Measurements from ENCODE around the gene SV2C. TPM values are rescaled to one million over a fixed set of nuclear protein-coding genes. Genes with fewer than 3 reads are reported as not detected.

SV2C gene
- total and polyA plus RNA-seq, 2 donors (not counting 1 experiment from before 2014, with no cell fraction given), result not detected

DNA sequence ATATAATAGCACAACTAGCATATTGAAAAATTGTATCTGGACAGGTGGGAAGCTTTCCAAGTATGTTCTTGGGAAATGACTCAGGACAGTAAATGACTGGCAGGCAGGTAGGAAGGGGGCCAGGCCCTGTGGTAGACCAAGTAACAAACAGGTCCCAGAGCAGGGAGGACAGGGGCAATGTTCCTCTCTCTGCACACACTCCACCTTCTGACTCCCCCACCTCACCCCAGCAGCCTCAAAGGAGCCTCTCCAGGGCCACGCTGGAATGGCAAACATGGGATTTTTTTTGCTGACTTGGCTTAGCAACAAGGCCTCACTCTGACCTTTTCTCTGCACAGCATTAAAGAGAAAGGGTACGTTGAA, 288.8 kb downstream of the SV2C start:
- 56% methylated on average over 2 of the region's 2 CpGs for WGBS (ENCODE audit: insufficient coverage)
- no peaks in the 10 kb centered on the region for H3K36me3 ChIP-seq (replicated peaks in 1 of 2; ENCODE audit: control extremely low read depth in 1 of 2, control insufficient read depth in 1 of 2, extremely low read depth in 1 of 2, insufficient read depth in 2 of 2, low read length in 1 of 2)
- no peak overlapping the region for H3K4me3 ChIP-seq (ENCODE audit: control extremely low read depth in 1 of 5, extremely low read depth in 1 of 5, insufficient read depth in 1 of 5, low read depth in 2 of 5, low read length in 4 of 5)
- H4K20me1 ChIP-seq (ENCODE audit: control insufficient read depth, insufficient read depth, low read length, poor library complexity, severe bottlenecking), result no peaks in the 10 kb centered on the region
- H3K9me3 ChIP-seq (ENCODE audit: control extremely low read depth in 1 of 3, control insufficient read depth in 2 of 3, insufficient read depth in 1 of 3, low read length in 2 of 3), result no peaks in the 10 kb centered on the region
- Mint-ChIP-seq H3K4me1 (no peaks in the 10 kb centered on the region), H3K27me3 (peaks cover 5% of the 10 kb centered on the region), H3K4me3 (no peak overlapping the region), H3K27ac (no peak overlapping the region), H3K9me3 (ENCODE audit: insufficient read depth) (peaks cover 2% of the 10 kb centered on the region)
- H3K4me2 ChIP-seq (replicated peaks; ENCODE audit: low read depth, low read length, poor library complexity, severe bottlenecking), result no peak overlapping the region
- H2AFZ ChIP-seq (ENCODE audit: insufficient read depth, low read depth, low read length, poor library complexity, severe bottlenecking), result no peak overlapping the region
- no peak overlapping the region for H3K9ac ChIP-seq (ENCODE audit: low read length)
- ATAC-seq (ENCODE audit: low read depth) (no peak), DNase-seq (no peak)
- H3K79me2 ChIP-seq (ENCODE audit: control insufficient read depth, insufficient read depth, low read length), result no peaks in the 10 kb centered on the region
- ChIA-PET CTCF (no interaction called here), POLR2A (no interaction called here)
- TF ChIP-seq, protein P1, sequence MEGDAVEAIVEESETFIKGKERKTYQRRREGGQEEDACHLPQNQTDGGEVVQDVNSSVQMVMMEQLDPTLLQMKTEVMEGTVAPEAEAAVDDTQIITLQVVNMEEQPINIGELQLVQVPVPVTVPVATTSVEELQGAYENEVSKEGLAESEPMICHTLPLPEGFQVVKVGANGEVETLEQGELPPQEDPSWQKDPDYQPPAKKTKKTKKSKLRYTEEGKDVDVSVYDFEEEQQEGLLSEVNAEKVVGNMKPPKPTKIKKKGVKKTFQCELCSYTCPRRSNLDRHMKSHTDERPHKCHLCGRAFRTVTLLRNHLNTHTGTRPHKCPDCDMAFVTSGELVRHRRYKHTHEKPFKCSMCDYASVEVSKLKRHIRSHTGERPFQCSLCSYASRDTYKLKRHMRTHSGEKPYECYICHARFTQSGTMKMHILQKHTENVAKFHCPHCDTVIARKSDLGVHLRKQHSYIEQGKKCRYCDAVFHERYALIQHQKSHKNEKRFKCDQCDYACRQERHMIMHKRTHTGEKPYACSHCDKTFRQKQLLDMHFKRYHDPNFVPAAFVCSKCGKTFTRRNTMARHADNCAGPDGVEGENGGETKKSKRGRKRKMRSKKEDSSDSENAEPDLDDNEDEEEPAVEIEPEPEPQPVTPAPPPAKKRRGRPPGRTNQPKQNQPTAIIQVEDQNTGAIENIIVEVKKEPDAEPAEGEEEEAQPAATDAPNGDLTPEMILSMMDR (IDR thresholded peaks at IDR 0.05), result no peak
- no peak for TF ChIP-seq EZH2 (IDR thresholded peaks at IDR 0.05; ENCODE audit: borderline replicate concordance, insufficient read depth, low read depth, low read length, poor library complexity, severe bottlenecking)
- H3K27me3 ChIP-seq (replicated peaks in 1 of 4; ENCODE audit: control extremely low read depth in 1 of 4, control insufficient read depth in 3 of 4, insufficient read depth in 4 of 4, low read length in 3 of 4), result no peaks in the 10 kb centered on the region
- no peak overlapping the region for H3K27ac ChIP-seq (ENCODE audit: low read length in 2 of 2)
- intact Hi-C loops (cut with micrococcal nuclease), result no loop called here
- H3K4me1 ChIP-seq (ENCODE audit: control insufficient read depth in 2 of 2, insufficient read depth in 2 of 2, low read length in 2 of 2), result no peaks in the 10 kb centered on the region

DNA sequence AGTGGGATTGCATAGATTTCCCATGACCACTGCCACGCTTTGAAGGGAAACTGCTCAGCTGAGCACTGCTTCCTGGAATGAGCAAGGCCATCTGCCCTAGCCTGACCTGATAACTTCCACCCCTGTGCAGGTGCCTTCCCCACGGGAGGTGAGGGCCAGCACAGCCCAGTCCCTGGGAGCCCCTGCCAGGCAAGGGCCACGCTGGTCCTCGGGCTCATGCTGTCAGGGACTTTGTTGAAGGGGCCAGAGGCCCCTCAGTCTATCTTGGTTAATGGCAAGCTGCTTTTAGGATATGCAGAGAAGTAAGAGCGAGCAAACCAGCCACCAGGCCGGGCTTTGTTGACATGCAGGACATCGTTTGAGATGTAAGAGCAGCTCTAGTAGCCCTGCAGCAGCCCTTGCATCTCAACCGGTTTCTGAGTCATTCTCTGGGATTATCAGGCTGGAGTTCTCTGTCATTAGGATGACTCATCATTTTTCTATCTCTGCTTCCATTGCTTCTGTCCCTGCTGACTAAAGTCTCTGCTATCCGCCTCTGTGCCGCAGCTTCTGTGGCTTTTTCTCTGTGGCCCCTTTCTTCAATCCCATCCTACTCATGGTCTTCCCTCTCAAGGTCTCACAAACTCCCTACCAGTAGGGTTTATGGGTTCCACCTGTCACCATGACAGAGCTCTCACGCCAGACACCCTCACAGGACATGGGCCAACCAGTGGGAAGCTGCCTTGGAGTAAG, 289.3 kb downstream of the SV2C start:
- no peaks in the 10 kb centered on the region for H3K9me3 ChIP-seq (ENCODE audit: control extremely low read depth in 1 of 3, control insufficient read depth in 2 of 3, insufficient read depth in 1 of 3, low read length in 2 of 3)
- no peaks in the 10 kb centered on the region for H3K27me3 ChIP-seq (replicated peaks in 1 of 4; ENCODE audit: control extremely low read depth in 1 of 4, control insufficient read depth in 3 of 4, insufficient read depth in 4 of 4, low read length in 3 of 4)
- H3K27ac ChIP-seq (ENCODE audit: low read length in 2 of 2), result no peak overlapping the region
- no peaks in the 10 kb centered on the region for H3K4me1 ChIP-seq (ENCODE audit: control insufficient read depth in 2 of 2, insufficient read depth in 2 of 2, low read length in 2 of 2)
- H2AFZ ChIP-seq (ENCODE audit: insufficient read depth, low read depth, low read length, poor library complexity, severe bottlenecking), result no peak overlapping the region
- WGBS (ENCODE audit: insufficient coverage), result 87% methylated on average over 11 of the region's 11 CpGs
- ATAC-seq (ENCODE audit: low read depth) (no peak), DNase-seq (no peak)
- intact Hi-C loops (cut with micrococcal nuclease), result no loop called here
- Mint-ChIP-seq H3K4me3 (no peak overlapping the region), H3K9me3 (ENCODE audit: insufficient read depth) (peaks cover 2% of the 10 kb centered on the region), H3K27me3 (peaks cover 5% of the 10 kb centered on the region), H3K4me1 (no peaks in the 10 kb centered on the region), H3K27ac (no peak overlapping the region)
- ChIA-PET CTCF (no interaction called here), POLR2A (no interaction called here)
- no peak overlapping the region for H3K4me2 ChIP-seq (replicated peaks; ENCODE audit: low read depth, low read length, poor library complexity, severe bottlenecking)
- no peaks in the 10 kb centered on the region for H3K79me2 ChIP-seq (ENCODE audit: control insufficient read depth, insufficient read depth, low read length)
- no peak overlapping the region for H3K4me3 ChIP-seq (ENCODE audit: control extremely low read depth in 1 of 5, extremely low read depth in 1 of 5, insufficient read depth in 1 of 5, low read depth in 2 of 5, low read length in 4 of 5)
- TF ChIP-seq, protein P1 (IDR thresholded peaks at IDR 0.05), result no peak
- no peak for TF ChIP-seq EZH2 (IDR thresholded peaks at IDR 0.05; ENCODE audit: borderline replicate concordance, insufficient read depth, low read depth, low read length, poor library complexity, severe bottlenecking)
- H3K36me3 ChIP-seq (replicated peaks in 1 of 2; ENCODE audit: control extremely low read depth in 1 of 2, control insufficient read depth in 1 of 2, extremely low read depth in 1 of 2, insufficient read depth in 2 of 2, low read length in 1 of 2), result no peaks in the 10 kb centered on the region
- H4K20me1 ChIP-seq (ENCODE audit: control insufficient read depth, insufficient read depth, low read length, poor library complexity, severe bottlenecking), result no peaks in the 10 kb centered on the region
- H3K9ac ChIP-seq (ENCODE audit: low read length), result no peak overlapping the region
